Neural progenitor cell (in vitro differentiated cells): ENCODE data around the gene SRGAP2B. TPM values are rescaled to one million over a fixed set of nuclear protein-coding genes. Genes with fewer than 3 reads are reported as not detected.
"Not testable (repeated sequence)": the region's sequence is repeated elsewhere in the genome, so short reads cannot be mapped to it uniquely, and the experiment has no call there.

Experiments used
- DNase-seq: peaks from one replicate; pipeline ENCODE4 v3.0.0-alpha.2; 2016; ENCODE audit warnings: low spot score
- H2AFZ ChIP-seq: fragments of 200-600 bp; sonication (generic); replicated peaks from 2 replicates; pipeline ENCODE4 v1.6.1; 2016; ENCODE audit warnings: antibody characterized with exemption
- H3F3A ChIP-seq: fragments of 200-600 bp; sonication (generic); 2 replicates; pipeline ENCODE4 v1.6.1; 2016; ENCODE audit warnings: antibody characterized with exemption, low read depth
- H3K27ac ChIP-seq: fragments of 200-600 bp; sonication (generic); 2 replicates; pipeline ENCODE4 v1.5.1; 2016; ENCODE audit warnings: mild to moderate bottlenecking
- H3K27me3 ChIP-seq: fragments of 200-600 bp; sonication (generic); 2 replicates; pipeline ENCODE4 v1.6.1; 2016; ENCODE audit warnings: mild to moderate bottlenecking, moderate library complexity
- H3K36me3 ChIP-seq: fragments of 200-600 bp; sonication (generic); 2 replicates; pipeline ENCODE4 v1.5.1; 2016
- H3K4me1 ChIP-seq: fragments of 200-600 bp; sonication (generic); 2 replicates; pipeline ENCODE4 v1.6.1; 2016; ENCODE audit warnings: mixed run types
- H3K4me2 ChIP-seq: fragments of 200-600 bp; sonication (generic); 2 replicates; pipeline ENCODE4 v1.6.1; 2016
- H3K4me3 ChIP-seq: fragments of 200-600 bp; sonication (generic); 2 replicates; pipeline ENCODE4 v1.5.1; 2016
- H3K79me2 ChIP-seq: fragments of 200-600 bp; sonication (generic); 2 replicates; pipeline ENCODE4 v1.6.1; 2016; ENCODE audit warnings: low read depth
- H3K9ac ChIP-seq: fragments of 200-600 bp; sonication (generic); 2 replicates; pipeline ENCODE4 v1.6.1; 2016
- H3K9me3 ChIP-seq: fragments of 200-600 bp; sonication (generic); 2 replicates; pipeline ENCODE4 v1.5.1; 2016; ENCODE audit warnings: low read depth
- H4K20me1 ChIP-seq: fragments of 200-600 bp; sonication (generic); 2 replicates; pipeline ENCODE4 v1.6.1; 2016; ENCODE audit warnings: low read depth
- H3K27ac Mint-ChIP-seq: 3 replicates; pipeline ENCODE4 v1.8.0; 2021; ENCODE audit warnings: mixed read lengths
- H3K27me3 Mint-ChIP-seq: 2 replicates; pipeline ENCODE4 v1.8.0; 2022; ENCODE audit warnings: low read depth, mild to moderate bottlenecking, inconsistent platforms, moderate library complexity, mixed read lengths; ENCODE audit not compliant: insufficient read depth
- H3K36me3 Mint-ChIP-seq: 3 replicates; pipeline ENCODE4 v1.8.0; 2021; ENCODE audit warnings: mixed read lengths
- H3K4me1 Mint-ChIP-seq: 3 replicates; pipeline ENCODE4 v1.8.0; 2021; ENCODE audit warnings: mixed read lengths
- H3K4me3 Mint-ChIP-seq: 3 replicates; pipeline ENCODE4 v1.8.0; 2021; ENCODE audit warnings: mild to moderate bottlenecking, moderate library complexity, mixed read lengths
- H3K9me3 Mint-ChIP-seq: 3 replicates; pipeline ENCODE4 v1.8.0; 2020; ENCODE audit warnings: mixed read lengths
- total RNA-seq: library from RNA; depleted of rRNA; stranded (reverse); fragments of >200 nt; gene quantifications from 2 replicates; pipeline ENCODE4 v1.2.3, GENCODE V29; 2015; ENCODE audit warnings: low replicate concordance

Gene SRGAP2B
- total RNA-seq, 1 donor from 2014 or later = 19.1 TPM

DNA sequence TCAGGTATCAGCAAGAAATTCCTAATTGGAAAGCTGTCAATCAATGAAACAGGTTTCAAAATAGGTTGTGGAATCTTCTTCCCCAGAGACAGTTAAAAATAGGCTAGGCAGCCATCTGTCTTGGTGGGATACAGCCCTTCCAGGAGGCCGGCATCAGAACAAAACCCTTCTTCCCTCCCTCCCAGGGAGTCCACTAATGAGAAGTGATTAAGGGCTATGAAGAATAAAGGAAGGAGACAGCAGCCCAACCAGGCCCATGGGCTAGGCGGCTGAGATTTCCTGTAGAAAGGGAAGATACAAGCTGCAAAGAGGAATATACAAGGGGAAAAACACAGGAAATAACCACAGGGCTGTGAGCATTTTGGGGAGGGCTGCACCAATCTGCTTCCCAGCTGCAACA lies 31.8 kb downstream of the SRGAP2B start:
- not testable (repeated sequence) for H3K36me3 ChIP-seq, H3K4me3 ChIP-seq, H4K20me1 ChIP-seq, DNase-seq, H3K27ac ChIP-seq, H3K4me3 Mint-ChIP-seq, H3K9me3 ChIP-seq, H3K4me2 ChIP-seq, H3K27me3 ChIP-seq, H3K4me1 ChIP-seq, H3K4me1 Mint-ChIP-seq, H3K27me3 Mint-ChIP-seq, H2AFZ ChIP-seq, H3K9ac ChIP-seq, H3K27ac Mint-ChIP-seq, H3K9me3 Mint-ChIP-seq, H3K79me2 ChIP-seq, H3K36me3 Mint-ChIP-seq, H3F3A ChIP-seq

DNA sequence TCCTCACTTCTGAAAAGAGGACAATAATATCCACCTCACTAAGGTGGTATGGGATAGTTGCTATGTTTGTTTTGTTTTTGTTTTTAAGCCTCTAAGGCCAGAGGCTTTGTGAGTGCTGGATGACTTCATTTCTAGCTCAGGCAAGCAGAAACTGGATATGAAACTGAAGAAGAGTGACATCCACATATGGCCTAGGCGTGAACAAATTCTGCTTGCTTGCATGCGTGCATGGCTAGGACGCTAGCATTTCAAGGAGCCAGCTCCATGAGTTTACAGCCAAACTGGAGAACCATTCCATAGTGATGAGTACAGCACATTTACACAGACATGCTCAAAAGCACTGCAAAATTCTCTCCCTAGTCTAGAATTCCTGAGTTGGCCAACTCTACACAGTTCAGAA lies 36.9 kb downstream of the SRGAP2B start:
- H3K4me2 ChIP-seq, H3K4me1 Mint-ChIP-seq, H3K79me2 ChIP-seq, H2AFZ ChIP-seq, DNase-seq, H3K4me1 ChIP-seq, H3K27me3 Mint-ChIP-seq, H3F3A ChIP-seq, H3K27ac ChIP-seq, H3K27me3 ChIP-seq, H4K20me1 ChIP-seq, H3K9me3 Mint-ChIP-seq, H3K9me3 ChIP-seq, H3K4me3 Mint-ChIP-seq, H3K9ac ChIP-seq, H3K36me3 ChIP-seq, H3K27ac Mint-ChIP-seq, H3K4me3 ChIP-seq, H3K36me3 Mint-ChIP-seq: not testable (repeated sequence)

DNA sequence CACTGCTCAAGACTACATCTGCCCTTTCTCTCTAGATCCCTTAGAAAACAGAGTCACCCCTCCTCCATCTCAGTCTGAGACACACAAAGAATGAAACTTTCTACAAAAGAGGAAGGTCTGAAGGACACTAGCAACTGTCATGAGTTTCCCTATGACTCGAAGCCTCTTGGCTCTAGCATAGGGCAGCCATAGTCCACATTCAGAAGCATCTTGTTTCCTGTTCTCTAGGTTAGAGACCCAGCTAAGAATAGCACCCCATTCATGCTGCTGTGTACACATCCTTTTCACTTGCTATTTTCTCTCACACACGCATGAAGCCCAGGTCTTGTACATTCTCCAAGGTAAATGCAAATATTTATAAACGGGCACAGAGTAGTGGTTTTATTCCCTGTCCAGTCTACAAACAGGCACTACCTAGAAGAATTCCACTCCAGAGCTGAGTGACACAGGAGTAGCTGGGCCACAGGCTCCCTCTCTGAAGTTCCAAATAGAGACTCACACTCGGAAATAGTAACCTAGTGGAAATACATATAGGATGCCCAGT lies 39.8 kb downstream of the SRGAP2B start:
- H3K4me1 Mint-ChIP-seq, H4K20me1 ChIP-seq, DNase-seq, H2AFZ ChIP-seq, H3K9me3 ChIP-seq, H3K27me3 ChIP-seq, H3F3A ChIP-seq, H3K36me3 ChIP-seq, H3K36me3 Mint-ChIP-seq, H3K79me2 ChIP-seq, H3K4me1 ChIP-seq, H3K9me3 Mint-ChIP-seq, H3K9ac ChIP-seq, H3K27ac ChIP-seq, H3K4me3 Mint-ChIP-seq, H3K4me3 ChIP-seq, H3K27me3 Mint-ChIP-seq, H3K4me2 ChIP-seq, H3K27ac Mint-ChIP-seq: not testable (repeated sequence)

DNA sequence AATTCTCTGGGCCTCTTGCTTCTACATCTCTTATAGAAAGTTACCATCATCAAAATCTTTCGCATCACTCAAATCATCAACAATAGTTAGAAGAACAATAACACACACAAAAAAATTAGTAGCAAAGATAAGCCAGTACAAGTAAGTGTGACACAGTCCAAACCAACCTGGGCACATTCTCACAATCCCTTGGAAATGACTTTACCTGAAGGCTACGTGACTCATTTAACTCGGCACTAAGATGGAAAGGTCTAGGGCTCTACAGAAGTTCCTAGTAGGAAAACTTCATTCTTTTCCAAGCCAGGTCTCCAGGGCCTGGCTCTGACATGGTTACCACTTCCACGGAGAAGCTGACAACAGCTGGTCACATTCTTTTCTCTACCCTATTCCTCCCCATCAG lies 41.7 kb downstream of the SRGAP2B start:
- not testable (repeated sequence) for H3K27me3 ChIP-seq, H3F3A ChIP-seq, H2AFZ ChIP-seq, H3K4me2 ChIP-seq, H3K27ac ChIP-seq, H3K36me3 ChIP-seq, H3K9me3 Mint-ChIP-seq, H3K4me1 ChIP-seq, H3K4me3 ChIP-seq, H3K4me1 Mint-ChIP-seq, H3K27ac Mint-ChIP-seq, H3K27me3 Mint-ChIP-seq, H3K9me3 ChIP-seq, H3K79me2 ChIP-seq, H4K20me1 ChIP-seq, H3K9ac ChIP-seq, DNase-seq, H3K4me3 Mint-ChIP-seq, H3K36me3 Mint-ChIP-seq

DNA sequence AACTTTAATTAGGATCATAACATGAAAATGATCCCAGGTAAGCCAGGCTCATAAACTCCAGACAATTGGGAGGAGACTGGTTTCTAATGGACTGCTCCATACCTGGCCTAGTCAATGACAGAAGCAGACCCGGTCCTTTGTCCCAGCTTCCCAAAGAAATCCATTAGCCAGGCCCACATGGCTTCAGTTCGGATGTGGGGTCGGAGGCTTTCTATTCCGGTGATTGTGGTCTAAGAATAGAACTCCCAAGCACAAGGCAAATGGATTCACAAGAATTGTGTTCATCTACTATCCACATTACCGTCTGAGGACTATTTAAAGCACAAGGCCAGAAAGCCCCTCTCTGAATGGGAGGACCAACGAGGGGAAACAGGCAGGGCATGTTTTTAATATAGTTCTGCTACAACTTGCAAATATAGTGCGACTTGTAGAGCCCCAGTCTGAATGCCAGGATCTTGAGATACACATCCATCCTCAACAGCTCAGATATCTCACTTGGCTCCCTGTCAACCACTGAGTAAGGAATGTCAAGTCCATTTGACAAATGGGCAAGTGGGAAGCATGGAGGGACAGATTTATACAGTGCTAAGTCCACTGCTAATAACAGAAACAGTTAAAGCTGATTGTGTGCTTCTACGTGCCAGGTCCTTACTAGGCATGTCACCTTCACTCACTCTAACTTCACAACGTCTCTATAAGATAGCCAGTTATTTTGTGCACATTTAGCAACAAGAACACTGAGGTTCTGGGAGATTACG lies 42.9 kb downstream of the SRGAP2B start:
- not testable (repeated sequence) for H3K36me3 Mint-ChIP-seq, H2AFZ ChIP-seq, H3K27me3 Mint-ChIP-seq, H3K4me1 Mint-ChIP-seq, H3K79me2 ChIP-seq, H3K27ac Mint-ChIP-seq, H3K4me3 Mint-ChIP-seq, H3K27ac ChIP-seq, H3K9me3 Mint-ChIP-seq, H3K36me3 ChIP-seq, H3K4me1 ChIP-seq, DNase-seq, H3K9me3 ChIP-seq, H3F3A ChIP-seq, H4K20me1 ChIP-seq, H3K27me3 ChIP-seq, H3K9ac ChIP-seq, H3K4me2 ChIP-seq, H3K4me3 ChIP-seq

DNA sequence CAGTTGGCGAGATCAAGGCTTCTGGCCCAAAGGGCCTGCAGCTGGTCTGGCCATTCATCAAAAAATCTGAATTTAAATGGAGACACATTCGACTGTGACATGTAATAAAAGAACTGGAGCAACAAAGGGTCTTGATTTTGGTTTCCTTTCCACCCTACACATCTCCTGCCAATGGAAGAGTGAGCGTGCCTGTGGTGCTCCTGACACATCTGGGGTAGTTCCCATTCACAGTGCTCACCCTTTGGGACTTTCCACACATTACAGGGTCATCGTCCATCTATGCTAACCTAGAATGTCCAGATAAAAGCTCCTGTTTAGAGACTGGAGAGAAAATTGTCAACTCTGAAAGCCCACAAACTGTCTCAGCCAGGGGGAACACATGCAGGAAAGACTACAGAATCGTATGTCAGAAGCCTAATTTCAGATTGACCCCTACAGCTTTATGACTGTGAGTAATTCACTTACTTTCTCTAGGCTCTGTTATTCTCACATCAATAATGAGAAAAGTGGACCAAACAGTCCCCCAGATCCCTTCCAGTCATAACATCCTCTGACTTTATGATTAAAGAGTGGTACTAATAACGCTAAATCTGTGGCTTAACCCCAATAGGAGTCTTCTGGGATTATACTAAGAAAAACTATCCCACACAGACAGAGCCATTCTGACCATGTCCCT lies 46.8 kb downstream of the SRGAP2B start:
- not testable (repeated sequence) for H3K4me1 Mint-ChIP-seq, H3K4me3 ChIP-seq, H3K4me3 Mint-ChIP-seq, H3K4me2 ChIP-seq, H3K36me3 ChIP-seq, H3K27ac Mint-ChIP-seq, H2AFZ ChIP-seq, H3K4me1 ChIP-seq, H3K9ac ChIP-seq, H3K27me3 Mint-ChIP-seq, H3K9me3 Mint-ChIP-seq, H3K27ac ChIP-seq, DNase-seq, H3K79me2 ChIP-seq, H3K9me3 ChIP-seq, H3K27me3 ChIP-seq, H4K20me1 ChIP-seq, H3F3A ChIP-seq, H3K36me3 Mint-ChIP-seq

DNA sequence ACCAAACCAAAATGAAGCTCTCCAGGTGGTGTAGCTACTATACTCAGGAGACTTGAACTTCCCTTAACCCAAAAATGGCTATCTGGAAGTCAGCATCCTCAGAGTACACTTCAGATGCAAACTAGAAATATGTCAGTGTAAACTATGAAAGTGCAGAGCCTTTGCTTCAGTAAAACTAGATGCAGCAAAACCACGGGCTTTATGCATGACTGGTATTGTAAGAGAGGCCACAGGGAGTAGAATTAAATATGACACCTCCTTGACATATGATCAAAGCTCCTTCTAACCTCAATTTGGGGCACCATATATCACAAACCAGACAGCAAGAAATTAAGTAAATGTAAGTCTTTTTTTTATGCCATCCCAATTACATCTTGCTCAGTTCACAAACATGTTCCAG lies 47.6 kb downstream of the SRGAP2B start:
- H3K27me3 Mint-ChIP-seq, H3K4me3 Mint-ChIP-seq, H3K36me3 ChIP-seq, H3K4me2 ChIP-seq, H2AFZ ChIP-seq, H3K79me2 ChIP-seq, H3K36me3 Mint-ChIP-seq, H3K4me1 ChIP-seq, H3K4me3 ChIP-seq, DNase-seq, H3K27ac ChIP-seq, H3K9me3 Mint-ChIP-seq, H3F3A ChIP-seq, H3K9ac ChIP-seq, H3K4me1 Mint-ChIP-seq, H3K27ac Mint-ChIP-seq, H3K27me3 ChIP-seq, H3K9me3 ChIP-seq, H4K20me1 ChIP-seq: not testable (repeated sequence)

DNA sequence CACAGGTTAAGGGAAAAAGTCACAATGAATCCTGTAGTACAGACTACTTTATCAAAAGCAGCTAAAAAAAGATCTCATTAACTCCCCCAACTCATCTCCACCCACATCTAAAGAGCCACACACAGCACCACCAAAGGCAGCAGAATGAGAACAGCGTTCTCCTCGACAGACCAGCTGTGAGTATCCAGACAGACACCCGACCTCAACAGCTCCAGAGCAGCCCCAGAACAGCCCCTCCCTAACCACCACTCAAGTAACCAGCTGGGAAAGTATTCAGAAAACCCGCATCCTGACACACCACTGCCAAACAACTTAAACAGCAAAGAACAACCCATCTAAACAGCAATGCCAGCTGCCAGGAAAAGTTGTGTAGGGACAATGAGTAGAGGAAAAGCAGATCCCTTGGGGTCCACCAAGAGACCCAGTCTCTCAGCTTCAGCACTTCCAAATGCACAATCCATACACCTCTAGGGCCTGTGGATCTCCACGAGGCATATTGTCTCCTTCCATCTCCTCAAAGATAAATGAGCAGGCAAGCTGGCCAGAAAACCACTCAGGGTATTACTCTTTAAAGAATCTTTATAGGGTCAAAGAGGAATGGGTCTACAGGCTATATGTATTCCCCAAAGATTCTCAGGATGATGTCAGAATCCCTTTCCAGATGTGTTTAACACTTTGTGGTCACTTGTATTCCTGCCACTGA lies 49.4 kb downstream of the SRGAP2B start:
- H3K27ac ChIP-seq, H2AFZ ChIP-seq, H3K4me1 ChIP-seq, DNase-seq, H3K9me3 Mint-ChIP-seq, H3K27me3 Mint-ChIP-seq, H3K9ac ChIP-seq, H3K4me1 Mint-ChIP-seq, H3K9me3 ChIP-seq, H3K27me3 ChIP-seq, H3K4me3 ChIP-seq, H3F3A ChIP-seq, H3K79me2 ChIP-seq, H4K20me1 ChIP-seq, H3K4me2 ChIP-seq, H3K36me3 ChIP-seq, H3K36me3 Mint-ChIP-seq, H3K27ac Mint-ChIP-seq, H3K4me3 Mint-ChIP-seq: not testable (repeated sequence)
